ENCODE results near the gene ARRDC1. TPM values are rescaled to one million over a fixed set of nuclear protein-coding genes. Genes with fewer than 3 reads are reported as not detected.
A peak's percentile ranks its signal among the peaks of the same experiment; 100 is the strongest.

Gene ARRDC1
- total and polyA plus RNA-seq, 8 donors = 20.9 to 161 (median 26.5) TPM

DNA sequence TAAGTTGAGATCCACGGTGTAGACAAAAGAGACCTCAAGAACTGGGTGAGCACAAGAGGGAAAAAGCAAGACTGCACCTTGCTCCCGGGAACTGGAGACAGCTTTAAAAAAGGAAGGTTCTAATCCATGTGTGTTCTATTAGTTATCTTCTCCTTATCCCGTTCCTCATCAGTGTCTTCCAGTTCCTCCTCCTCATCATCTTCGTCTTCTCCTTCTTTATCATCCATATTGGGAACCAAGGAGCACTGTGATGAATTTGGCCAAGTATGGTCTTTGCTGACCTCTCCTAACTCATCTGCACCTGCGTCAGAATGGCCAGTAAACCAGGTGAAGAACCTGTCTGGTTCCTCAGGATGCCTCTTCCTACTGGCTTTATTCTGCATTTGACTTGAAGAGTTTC lies 35.4 kb downstream of the ARRDC1 start:
- H3K36me3 ChIP-seq = peaks cover 0 to 5% (median 0%) of the 10 kb centered on the region in 3 donors
- no peak overlapping the region for H3K27ac ChIP-seq
- intact Hi-C loops (cut with DNase I) = no loop called here
- FAIRE-seq = no peak
- H3K4me3 ChIP-seq = no peak overlapping the region
- H3K4me1 ChIP-seq = no peaks in the 10 kb centered on the region
- H3K9me3 ChIP-seq = no peaks in the 10 kb centered on the region
- WGBS, 2 donors = 86 to 92% methylated on average over 5 of the region's 5 CpGs
- ATAC-seq = no peak
- TF ChIP-seq, protein P1, sequence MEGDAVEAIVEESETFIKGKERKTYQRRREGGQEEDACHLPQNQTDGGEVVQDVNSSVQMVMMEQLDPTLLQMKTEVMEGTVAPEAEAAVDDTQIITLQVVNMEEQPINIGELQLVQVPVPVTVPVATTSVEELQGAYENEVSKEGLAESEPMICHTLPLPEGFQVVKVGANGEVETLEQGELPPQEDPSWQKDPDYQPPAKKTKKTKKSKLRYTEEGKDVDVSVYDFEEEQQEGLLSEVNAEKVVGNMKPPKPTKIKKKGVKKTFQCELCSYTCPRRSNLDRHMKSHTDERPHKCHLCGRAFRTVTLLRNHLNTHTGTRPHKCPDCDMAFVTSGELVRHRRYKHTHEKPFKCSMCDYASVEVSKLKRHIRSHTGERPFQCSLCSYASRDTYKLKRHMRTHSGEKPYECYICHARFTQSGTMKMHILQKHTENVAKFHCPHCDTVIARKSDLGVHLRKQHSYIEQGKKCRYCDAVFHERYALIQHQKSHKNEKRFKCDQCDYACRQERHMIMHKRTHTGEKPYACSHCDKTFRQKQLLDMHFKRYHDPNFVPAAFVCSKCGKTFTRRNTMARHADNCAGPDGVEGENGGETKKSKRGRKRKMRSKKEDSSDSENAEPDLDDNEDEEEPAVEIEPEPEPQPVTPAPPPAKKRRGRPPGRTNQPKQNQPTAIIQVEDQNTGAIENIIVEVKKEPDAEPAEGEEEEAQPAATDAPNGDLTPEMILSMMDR (IDR thresholded peaks at IDR 0.05) = no peak
- DNase-seq = no peak
- no peaks in the 10 kb centered on the region for H3K27me3 ChIP-seq

DNA sequence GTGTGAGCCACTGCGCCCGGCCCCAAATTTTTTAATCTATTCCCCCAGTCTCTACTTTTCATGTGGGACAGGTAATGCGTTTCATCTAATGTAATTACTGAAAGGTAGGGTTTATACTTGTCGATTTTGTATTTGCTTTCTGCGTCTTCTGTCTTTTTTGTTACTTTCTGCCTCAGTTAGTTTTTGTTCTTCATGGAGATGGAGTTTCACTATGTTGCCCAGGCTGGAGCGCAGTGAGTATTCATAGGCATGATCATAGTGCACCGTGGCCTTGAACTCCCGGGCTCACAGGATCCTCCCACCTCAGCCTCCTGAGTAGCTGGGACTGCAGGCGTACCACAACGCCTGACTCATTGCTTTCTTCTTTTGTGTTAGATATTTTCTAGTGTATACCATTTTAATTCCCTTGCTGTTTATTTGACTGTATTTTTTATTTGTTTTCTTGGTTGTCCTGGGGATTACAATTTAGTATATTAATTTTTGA lies 36.7 kb downstream of the ARRDC1 start:
- Histone ChIP-seq H3K27ac (no peak overlapping the region), H3K36me3 (peaks cover 0 to 5% (median 0%) of the 10 kb centered on the region in 3 donors), H3K9me3 (no peaks in the 10 kb centered on the region), H3K4me3 (no peak overlapping the region), H3K4me1 (no peaks in the 10 kb centered on the region), H3K27me3 (no peaks in the 10 kb centered on the region)
- WGBS, 2 donors = 92 to 95% methylated on average over 10 of the region's 10 CpGs
- no peak for FAIRE-seq
- ATAC-seq = no peak
- TF ChIP-seq, protein P1 (IDR thresholded peaks at IDR 0.05) = no peak
- DNase-seq = peak in 1 of 6 donors; percentile 2
- intact Hi-C loops (cut with DNase I) = no loop called here

DNA sequence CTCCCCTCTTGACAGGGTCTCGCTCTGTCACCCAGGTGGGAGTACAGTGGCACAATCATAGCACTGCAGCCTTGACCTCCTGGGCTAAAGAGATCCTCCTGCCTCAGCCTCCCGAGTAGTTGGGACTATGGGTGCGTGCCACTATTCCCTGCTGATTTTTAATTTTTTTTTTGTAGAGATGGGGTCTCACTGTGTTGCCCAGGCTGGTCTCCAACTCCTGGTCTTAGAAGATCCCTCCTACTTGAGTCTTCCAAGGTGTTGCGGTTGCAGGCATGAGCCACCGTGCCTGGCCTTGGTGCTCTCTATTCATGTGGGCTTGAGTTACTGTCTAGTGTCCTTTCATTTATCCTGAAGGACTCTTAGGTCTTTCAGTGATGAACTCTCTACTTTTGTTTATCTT lies 37.4 kb downstream of the ARRDC1 start:
- intact Hi-C loops (cut with DNase I) = no loop called here
- DNase-seq = peak in 1 of 6 donors; percentile 0

DNA sequence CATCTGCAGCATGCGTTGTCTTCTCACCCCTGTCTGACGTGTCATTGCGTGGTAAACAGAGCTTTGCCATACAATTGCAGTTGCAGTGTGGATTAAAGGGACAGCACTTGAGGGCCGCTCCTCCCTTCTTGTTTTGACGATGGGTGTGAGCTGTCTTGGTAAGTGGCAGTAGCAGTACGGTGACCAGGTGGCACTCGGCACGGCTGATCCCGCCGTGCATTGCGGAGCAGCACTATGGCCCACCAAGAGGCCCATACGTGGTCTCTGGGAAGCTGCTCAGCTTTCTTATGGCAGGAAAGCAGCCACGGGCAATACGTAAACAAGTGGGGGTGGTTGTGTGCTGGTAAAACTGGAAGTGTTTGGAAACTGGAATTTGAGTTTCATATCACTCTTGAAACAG lies 38.4 kb downstream of the ARRDC1 start:
- TF ChIP-seq, protein P1 (IDR thresholded peaks at IDR 0.05) = no peak
- ATAC-seq (no peak), DNase-seq (no peak), FAIRE-seq (no peak)
- Histone ChIP-seq H3K27me3 (no peaks in the 10 kb centered on the region), H3K27ac (no peak overlapping the region), H3K36me3 (peaks cover 0 to 5% (median 0%) of the 10 kb centered on the region in 3 donors), H3K9me3 (no peaks in the 10 kb centered on the region), H3K4me3 (no peak overlapping the region), H3K4me1 (no peaks in the 10 kb centered on the region)
- WGBS, 2 donors = 94% methylated on average over 14 of the region's 14 CpGs
- intact Hi-C loops (cut with DNase I) = no loop called here

More for the DNA sequence above, 37.4 kb downstream of the ARRDC1 start:
- no peaks in the 10 kb centered on the region for H3K27me3 ChIP-seq
- H3K4me3 ChIP-seq = no peak overlapping the region
- H3K9me3 ChIP-seq = no peaks in the 10 kb centered on the region
- H3K36me3 ChIP-seq = peaks cover 0 to 5% (median 0%) of the 10 kb centered on the region in 3 donors
- no peak overlapping the region for H3K27ac ChIP-seq
- TF ChIP-seq, protein P1 (IDR thresholded peaks at IDR 0.05) = no peak
- FAIRE-seq (no peak), ATAC-seq (no peak)
- 95 to 98% methylated on average over 5 of the region's 5 CpGs for WGBS, 2 donors
- no peaks in the 10 kb centered on the region for H3K4me1 ChIP-seq

DNA sequence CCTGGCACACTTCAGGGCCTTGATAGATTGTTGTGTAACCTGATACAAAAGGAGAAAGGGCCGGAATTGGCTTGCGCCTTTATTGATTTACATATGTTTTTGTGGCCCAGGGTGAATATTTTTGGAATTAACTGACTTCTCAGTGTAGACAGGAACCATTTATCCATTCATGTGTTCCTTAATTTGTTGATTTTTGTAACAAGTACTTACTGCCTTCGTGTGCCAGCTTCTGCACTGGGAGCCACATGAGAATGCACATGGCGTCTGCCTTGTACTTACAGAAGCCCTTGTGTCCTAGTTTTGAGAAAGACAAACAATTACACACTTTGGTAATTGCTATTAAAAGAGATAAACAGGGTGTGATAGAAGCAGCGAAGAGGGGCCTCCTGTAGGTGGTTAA lies 39.7 kb downstream of the ARRDC1 start:
- no peak overlapping the region for H3K27ac ChIP-seq
- intact Hi-C loops (cut with DNase I) = no loop called here
- DNase-seq (no peak), FAIRE-seq (no peak), ATAC-seq (peak in 2 of 4 donors; percentile 49 to 65)
- TF ChIP-seq, protein P1 (IDR thresholded peaks at IDR 0.05) = no peak
- peaks cover 0 to 5% (median 0%) of the 10 kb centered on the region in 3 donors for H3K36me3 ChIP-seq
- no peaks in the 10 kb centered on the region for H3K27me3 ChIP-seq
- H3K9me3 ChIP-seq = no peaks in the 10 kb centered on the region
- no peak overlapping the region for H3K4me3 ChIP-seq
- WGBS, 2 donors = 67 to 72% methylated on average over 5 of the region's 5 CpGs
- H3K4me1 ChIP-seq = no peaks in the 10 kb centered on the region

Measured in pancreas (tissue), 10 donors.